Astrocyte (in vitro differentiated cells and primary cell): ENCODE measurements around the gene DIDO1. TPM values are rescaled to one million over a fixed set of nuclear protein-coding genes. Genes with fewer than 3 reads are reported as not detected.

Experiments used
- DNase-seq: peaks from one replicate; pipeline ENCODE4 v3.0.0-alpha.2; 2010; ENCODE audit warnings: low read depth
- FAIRE-seq: peaks from 2 replicates; lab custom pipeline; 2011; peaks lifted over from hg19 to GRCh38; lab: Jason Lieb, UNC
- H2AFZ ChIP-seq: 2 replicates; pipeline ENCODE4 v1.6.0; 2012; ENCODE audit warnings: low read depth, low read length, inconsistent platforms
- H3K27ac ChIP-seq: 2 replicates; pipeline ENCODE4 v1.5.1; 2011; ENCODE audit warnings: low read depth, low read length, inconsistent platforms
- H3K27me3 ChIP-seq: 2 replicates; pipeline ENCODE4 v1.6.0; 2011; ENCODE audit warnings: low read length, inconsistent platforms; ENCODE audit not compliant: insufficient read depth
- H3K36me3 ChIP-seq: 2 replicates; pipeline ENCODE4 v1.5.1; 2011; ENCODE audit warnings: low read length, inconsistent platforms; ENCODE audit not compliant: insufficient read depth
- H3K4me1 ChIP-seq: 2 replicates; pipeline ENCODE4 v1.5.1; 2011; ENCODE audit warnings: low read length, inconsistent platforms; ENCODE audit not compliant: insufficient read depth
- H3K4me2 ChIP-seq: 2 replicates; pipeline ENCODE4 v1.6.0; 2012; ENCODE audit warnings: low read length, inconsistent platforms
- H3K4me3 ChIP-seq: 2 replicates; pipeline ENCODE4 v1.5.1; 2011; ENCODE audit warnings: low read depth, mild to moderate bottlenecking, low read length, inconsistent platforms; ENCODE audit not compliant: insufficient read depth
- H3K79me2 ChIP-seq: 2 replicates; pipeline ENCODE4 v1.6.0; 2012; ENCODE audit warnings: mild to moderate bottlenecking, low read length, inconsistent platforms; ENCODE audit not compliant: insufficient read depth
- H3K9ac ChIP-seq: 2 replicates; pipeline ENCODE4 v1.6.0; 2012; ENCODE audit warnings: mild to moderate bottlenecking, low read length, inconsistent platforms
- H3K9me3 ChIP-seq: 2 replicates; pipeline ENCODE4 v1.5.1; 2012; ENCODE audit warnings: low read depth, mild to moderate bottlenecking, low read length, inconsistent platforms; ENCODE audit not compliant: insufficient read depth
- H4K20me1 ChIP-seq: 2 replicates; pipeline ENCODE4 v1.6.0; 2012; ENCODE audit warnings: low read length, inconsistent platforms; ENCODE audit not compliant: insufficient read depth
- H3K27ac Mint-ChIP-seq: one replicate; pipeline ENCODE4 v1.8.0; 2021; ENCODE audit warnings: mild to moderate bottlenecking, mixed read lengths; ENCODE audit not compliant: unreplicated experiment
- H3K27me3 Mint-ChIP-seq: one replicate; pipeline ENCODE4 v1.8.0; 2021; ENCODE audit warnings: low read depth, mixed read lengths; ENCODE audit not compliant: unreplicated experiment
- H3K36me3 Mint-ChIP-seq: one replicate; pipeline ENCODE4 v1.8.0; 2021; ENCODE audit warnings: low read depth, mixed read lengths; ENCODE audit not compliant: unreplicated experiment
- H3K4me1 Mint-ChIP-seq: one replicate; pipeline ENCODE4 v1.8.0; 2021; ENCODE audit warnings: low read depth, mixed read lengths; ENCODE audit not compliant: unreplicated experiment
- H3K4me3 Mint-ChIP-seq: one replicate; pipeline ENCODE4 v1.8.0; 2021; ENCODE audit warnings: mild to moderate bottlenecking, moderate library complexity, mixed read lengths; ENCODE audit not compliant: unreplicated experiment
- H3K9me3 Mint-ChIP-seq: one replicate; pipeline ENCODE4 v1.8.0; 2021; ENCODE audit warnings: mild to moderate bottlenecking, mixed read lengths; ENCODE audit not compliant: unreplicated experiment
- EZH2 ChIP-seq: IDR thresholded peaks from 2 replicates; pipeline ENCODE4 v1.6.1; 2012; ENCODE audit warnings: mild to moderate bottlenecking, low read length, inconsistent platforms; ENCODE audit not compliant: insufficient read depth
- total RNA-seq: library from RNA; stranded (reverse); gene quantifications from 2 replicates; pipeline ENCODE4 v1.2.1, GENCODE V29; 2021
- TF ChIP-seq, protein P1 (sequence below): IDR thresholded peaks from 2 replicates; pipeline ENCODE4 v1.5.1; 2011; ENCODE audit warnings: low read depth, mild to moderate bottlenecking, inconsistent platforms, low read length, moderate library complexity; ENCODE audit not compliant: insufficient read depth

DIDO1 gene
- total RNA-seq, 1 donor from 2014 or later = 39.0 TPM

DNA sequence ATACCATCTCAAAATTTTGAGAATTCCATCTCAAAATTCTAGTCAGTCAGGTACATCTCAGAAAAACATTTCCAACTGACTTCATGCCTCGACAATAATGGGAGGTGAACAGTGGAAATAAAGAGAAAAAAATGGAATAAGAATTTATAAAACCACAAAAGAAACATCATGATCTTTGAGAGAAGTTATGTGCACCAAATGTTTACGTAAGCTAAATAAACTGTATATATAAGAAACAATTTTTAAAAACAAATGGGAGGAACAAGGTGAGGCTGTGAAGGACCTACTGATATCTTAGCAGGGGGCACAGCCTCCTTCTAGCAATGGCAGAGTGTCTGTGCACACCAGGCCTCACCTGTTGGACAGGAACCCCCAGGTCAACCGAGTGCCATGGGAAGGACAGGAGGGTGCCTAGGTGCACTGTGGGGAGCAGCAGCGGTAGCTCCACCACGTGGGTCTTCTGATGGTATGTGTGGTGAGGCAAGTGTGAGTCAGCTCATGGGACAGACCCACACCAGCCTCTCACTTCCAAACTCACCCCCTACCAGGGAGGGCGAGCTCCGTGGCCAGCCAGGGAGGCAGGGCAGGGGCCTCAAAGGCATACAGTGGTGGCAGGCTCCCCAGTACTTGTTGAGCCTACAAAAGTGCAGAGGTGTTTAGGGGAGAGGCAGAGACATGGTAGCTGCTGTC, 23.2 kb downstream of the DIDO1 start:
- TF ChIP-seq EZH2 = no peak
- TF ChIP-seq, protein P1, sequence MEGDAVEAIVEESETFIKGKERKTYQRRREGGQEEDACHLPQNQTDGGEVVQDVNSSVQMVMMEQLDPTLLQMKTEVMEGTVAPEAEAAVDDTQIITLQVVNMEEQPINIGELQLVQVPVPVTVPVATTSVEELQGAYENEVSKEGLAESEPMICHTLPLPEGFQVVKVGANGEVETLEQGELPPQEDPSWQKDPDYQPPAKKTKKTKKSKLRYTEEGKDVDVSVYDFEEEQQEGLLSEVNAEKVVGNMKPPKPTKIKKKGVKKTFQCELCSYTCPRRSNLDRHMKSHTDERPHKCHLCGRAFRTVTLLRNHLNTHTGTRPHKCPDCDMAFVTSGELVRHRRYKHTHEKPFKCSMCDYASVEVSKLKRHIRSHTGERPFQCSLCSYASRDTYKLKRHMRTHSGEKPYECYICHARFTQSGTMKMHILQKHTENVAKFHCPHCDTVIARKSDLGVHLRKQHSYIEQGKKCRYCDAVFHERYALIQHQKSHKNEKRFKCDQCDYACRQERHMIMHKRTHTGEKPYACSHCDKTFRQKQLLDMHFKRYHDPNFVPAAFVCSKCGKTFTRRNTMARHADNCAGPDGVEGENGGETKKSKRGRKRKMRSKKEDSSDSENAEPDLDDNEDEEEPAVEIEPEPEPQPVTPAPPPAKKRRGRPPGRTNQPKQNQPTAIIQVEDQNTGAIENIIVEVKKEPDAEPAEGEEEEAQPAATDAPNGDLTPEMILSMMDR = no peak
- Histone ChIP-seq H3K79me2 (peaks cover 38% of the 10 kb centered on the region), H3K36me3 (peaks cover 44% of the 10 kb centered on the region), H3K9ac (peak overlapping the region; percentile 11), H3K4me1 (peaks cover 22% of the 10 kb centered on the region), H3K4me3 (no peak overlapping the region), H3K27ac (peak overlapping the region; percentile 37), H3K9me3 (no peaks in the 10 kb centered on the region), H3K27me3 (no peaks in the 10 kb centered on the region), H2AFZ (no peak overlapping the region), H3K4me2 (peak overlapping the region; percentile 20), H4K20me1 (peaks cover 97% of the 10 kb centered on the region)
- no peaks in the 10 kb centered on the region for H3K9me3 Mint-ChIP-seq
- peaks cover 29% of the 10 kb centered on the region for H3K4me1 Mint-ChIP-seq
- peak; percentile 54 for DNase-seq
- H3K27ac Mint-ChIP-seq = no peak overlapping the region
- FAIRE-seq = no peak
- H3K36me3 Mint-ChIP-seq = peaks cover 10% of the 10 kb centered on the region
- no peaks in the 10 kb centered on the region for H3K27me3 Mint-ChIP-seq
- H3K4me3 Mint-ChIP-seq = no peak overlapping the region

DNA sequence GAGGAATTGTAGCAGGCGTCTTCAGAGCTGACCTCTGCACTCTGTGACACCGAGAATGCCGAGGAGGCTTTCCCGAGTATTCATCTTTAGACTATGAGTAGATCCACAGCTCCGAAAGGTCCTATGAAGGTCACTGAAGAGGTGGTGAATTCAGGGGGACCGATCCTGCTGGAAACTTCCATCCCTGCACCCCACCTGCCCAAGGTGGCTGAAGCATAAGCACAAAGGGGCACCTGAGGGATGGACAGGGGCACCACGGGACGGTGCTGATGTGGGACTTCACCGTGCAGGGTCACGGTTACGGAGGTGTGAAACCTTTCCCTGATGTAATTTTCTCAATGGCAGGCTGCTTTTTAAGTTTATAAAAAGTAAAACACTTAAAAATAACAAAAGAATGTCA, 24.4 kb downstream of the DIDO1 start:
- H2AFZ ChIP-seq = no peak overlapping the region
- peaks cover 27% of the 10 kb centered on the region for H3K79me2 ChIP-seq
- Mint-ChIP-seq H3K27ac (no peak overlapping the region), H3K4me3 (no peak overlapping the region), H3K4me1 (peaks cover 29% of the 10 kb centered on the region), H3K36me3 (peaks cover 6% of the 10 kb centered on the region), H3K9me3 (no peaks in the 10 kb centered on the region), H3K27me3 (no peaks in the 10 kb centered on the region)
- peaks cover 14% of the 10 kb centered on the region for H3K4me1 ChIP-seq
- H3K4me2 ChIP-seq = no peak overlapping the region
- H3K36me3 ChIP-seq = peaks cover 41% of the 10 kb centered on the region
- H3K9ac ChIP-seq = no peak overlapping the region
- FAIRE-seq (no peak), DNase-seq (no peak)
- no peaks in the 10 kb centered on the region for H3K9me3 ChIP-seq
- H4K20me1 ChIP-seq = peaks cover 95% of the 10 kb centered on the region
- H3K27me3 ChIP-seq = no peaks in the 10 kb centered on the region
- TF ChIP-seq, protein P1 = no peak
- TF ChIP-seq EZH2 = no peak
- no peak overlapping the region for H3K4me3 ChIP-seq
- no peak overlapping the region for H3K27ac ChIP-seq
